ENCODE data around the gene SPATA31C1.
"Not testable (repeated sequence)": the region's sequence is repeated elsewhere in the genome, so short reads cannot be mapped to it uniquely, and the experiment has no call there.

GRCh38 chr9:87934444-87934843 lies 16.7 kb downstream of the SPATA31C1 start:
- TF ChIP-seq SP1 (IDR thresholded peaks at IDR 0.05); SUZ12 (IDR thresholded peaks at IDR 0.05); NFRKB (IDR thresholded peaks at IDR 0.05); HDGF (IDR thresholded peaks at IDR 0.05; ENCODE audit: borderline replicate concordance); CTBP1 (IDR thresholded peaks at IDR 0.05; ENCODE audit: borderline replicate concordance); ZNF384 (IDR thresholded peaks at IDR 0.05); TARDBP (IDR thresholded peaks at IDR 0.05); FOXM1 (IDR thresholded peaks at IDR 0.05; ENCODE audit: borderline replicate concordance): not testable (repeated sequence)

Measured in HEK293T (cell line).